Adrenal gland (tissue), 5 donors: Measurements from ENCODE around the gene SNRPD1.

ENCODE experiments used
- CTCF ChIP-seq, 6 experiments: fragments of 450-650 bp in 4 of 6; fragments of 200-600 bp in 2 of 6; sonication (generic) in 1 of 6; IDR thresholded peaks; 1 replicate in 5 of 6; 2 replicates in 1 of 6; pipeline versions ENCODE4 v1.5.1 to v1.8.0; 2016 to 2021; ENCODE audit warnings: antibody characterized with exemption in 6 of 6, mild to moderate bottlenecking in 2 of 6, moderate library complexity in 1 of 6
- POLR2A ChIP-seq, 2 donors: fragments of 450-650 bp; IDR thresholded peaks; one replicate each; pipeline ENCODE4 v1.6.1; 2017; ENCODE audit warnings: antibody characterized with exemption in 2 of 2, mild to moderate bottlenecking in 2 of 2, moderate library complexity in 1 of 2
- donor health status: DM: no; HTN: no; CAD: no.

GRCh38 chr18:21629089-21629832 is 17.1 kb downstream of the SNRPD1 start:
- no peak for TF ChIP-seq CTCF (IDR thresholded peaks at IDR 0.05)
- TF ChIP-seq POLR2A (IDR thresholded peaks at IDR 0.05) = no peak
